DMS 273 (cell line): ENCODE measurements around the gene KCNE2.
"Not testable (repeated sequence)": the region's sequence is repeated elsewhere in the genome, so short reads cannot be mapped to it uniquely, and the experiment has no call there.

ENCODE experiments used
- DNase-seq: peaks from one replicate; lab custom pipeline; 2025; ENCODE audit not compliant: unreplicated experiment; lab: John Stamatoyannopoulos, UW

Gene KCNE2

GRCh38 chr21:34352556-34352955 is 11.2 kb upstream of the KCNE2 start:
- DNase-seq = no peak

GRCh38 chr21:34353182-34353581 is 10.6 kb upstream of the KCNE2 start:
- no peak for DNase-seq

DNA sequence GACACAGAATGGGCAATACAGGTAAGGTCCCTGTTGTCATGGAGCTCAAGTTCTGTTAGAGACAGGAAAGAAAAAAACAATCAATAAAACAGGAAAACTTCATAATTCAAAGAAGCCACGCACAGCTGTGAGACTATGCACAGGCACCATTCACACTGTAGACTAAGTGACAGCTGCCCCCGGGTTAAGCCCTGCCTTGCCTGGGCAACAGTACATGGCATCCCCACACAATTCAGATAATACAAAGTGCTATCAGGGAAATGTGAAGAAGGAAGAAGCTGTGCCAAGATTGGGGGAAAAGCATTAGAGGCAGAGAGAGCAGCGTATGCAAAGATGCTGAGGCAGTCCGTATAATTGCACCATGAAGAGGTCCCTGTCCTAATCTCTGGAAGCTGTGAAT is 9.0 kb upstream of the KCNE2 start:
- DNase-seq = no peak

DNA sequence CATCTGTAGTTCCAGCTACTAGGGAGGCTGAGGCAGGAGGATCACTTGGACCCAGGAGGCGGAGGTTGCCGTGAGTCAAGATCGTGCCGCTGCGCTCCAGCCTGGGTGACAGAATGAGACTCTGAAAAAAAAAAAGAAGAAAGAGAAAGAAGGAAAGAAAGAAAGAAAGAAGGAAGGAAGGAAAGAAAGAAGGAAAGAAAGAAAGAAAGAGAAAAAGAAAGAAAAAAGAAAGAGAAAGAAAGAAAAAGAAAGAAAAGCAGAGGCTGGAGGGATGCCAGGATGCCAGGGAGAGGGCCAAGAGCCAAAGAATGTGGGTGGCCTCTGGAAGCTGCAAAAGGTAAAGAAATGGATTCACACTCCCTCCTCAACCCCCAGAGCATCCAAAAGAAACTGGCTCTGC is 8.2 kb upstream of the KCNE2 start:
- DNase-seq = no peak

- no peak for DNase-seq
These were observed 5.9 kb upstream of the KCNE2 start for GRCh38 chr21:34357889-34358288.

GRCh38 chr21:34358866-34359265 is 4.9 kb upstream of the KCNE2 start:
- DNase-seq = no peak

DNA sequence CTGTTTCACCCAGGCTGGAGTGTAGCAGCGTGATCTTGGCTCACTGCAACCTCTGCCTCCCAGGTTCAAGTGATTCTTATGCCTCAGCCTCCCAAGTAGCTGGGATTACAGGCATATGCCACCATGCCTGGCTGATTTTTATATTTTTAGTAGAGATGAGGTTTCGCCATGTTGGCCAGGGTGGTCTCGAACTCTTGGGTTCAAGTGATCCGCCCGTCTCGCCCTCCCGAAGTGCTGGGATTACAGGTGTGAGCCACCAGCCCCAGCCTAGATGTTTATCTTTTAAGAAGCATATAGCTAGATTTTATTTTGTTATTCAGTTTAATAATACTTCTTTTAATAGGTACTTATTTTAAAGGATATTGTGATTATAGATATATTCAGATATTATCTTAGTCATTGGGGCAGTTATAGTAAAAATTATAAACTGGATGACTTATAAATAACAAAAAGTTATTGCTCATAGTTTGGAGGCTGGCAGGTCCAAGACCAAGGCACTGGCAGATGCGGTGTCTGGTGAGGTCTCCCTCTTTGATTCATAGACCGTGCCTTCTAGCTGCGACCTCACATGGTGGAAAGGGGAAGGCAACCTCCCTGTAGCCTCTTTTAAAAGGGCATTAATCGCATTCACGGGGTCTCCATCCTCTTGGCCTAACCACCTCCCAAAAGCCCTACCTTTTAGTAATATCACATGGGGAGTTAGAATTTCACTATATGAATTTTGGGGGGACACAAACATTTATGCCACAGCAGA is 3.1 kb upstream of the KCNE2 start:
- no peak for DNase-seq

- no peak for DNase-seq
These were observed 1.7 kb upstream of the KCNE2 start for GRCh38 chr21:34362136-34362444.

GRCh38 chr21:34362670-34363069 is 1.1 kb upstream of the KCNE2 start:
- DNase-seq = no peak

- no peak for DNase-seq
These were observed 1.1 kb downstream of the KCNE2 start for GRCh38 chr21:34364921-34365320.

- no peak for DNase-seq
These were observed 2.0 kb downstream of the KCNE2 start for GRCh38 chr21:34365809-34366208.

DNA sequence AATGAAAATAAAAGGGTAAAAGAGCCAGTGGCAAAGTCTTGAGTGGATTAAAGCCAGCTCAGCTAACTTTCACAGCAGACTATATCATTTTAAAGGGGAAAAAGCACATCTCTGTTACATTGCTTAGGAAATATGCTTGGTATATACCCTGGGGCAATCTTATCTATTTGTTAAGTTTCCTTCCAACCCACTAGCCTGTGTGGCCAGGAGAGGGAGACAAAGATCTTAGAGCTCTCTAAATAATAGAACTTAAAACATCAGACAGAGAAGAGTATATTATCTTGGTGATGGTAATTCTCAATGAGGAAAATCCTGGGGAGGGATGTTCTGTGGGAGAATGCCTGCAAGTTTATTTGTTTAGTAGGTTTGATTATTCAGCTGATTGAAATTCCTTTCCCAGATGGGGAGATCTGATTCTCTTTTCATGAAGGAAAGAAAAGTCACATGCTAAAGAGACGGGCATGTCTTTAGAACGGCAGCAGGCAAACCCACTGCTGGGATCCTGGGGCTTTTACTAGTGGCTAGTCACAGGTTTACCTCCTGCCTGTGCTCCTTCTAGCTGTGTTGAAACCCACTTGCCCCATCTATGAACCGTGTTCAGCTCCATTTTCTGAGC is 3.6 kb downstream of the KCNE2 start:
- DNase-seq = peak; percentile 77

DNA sequence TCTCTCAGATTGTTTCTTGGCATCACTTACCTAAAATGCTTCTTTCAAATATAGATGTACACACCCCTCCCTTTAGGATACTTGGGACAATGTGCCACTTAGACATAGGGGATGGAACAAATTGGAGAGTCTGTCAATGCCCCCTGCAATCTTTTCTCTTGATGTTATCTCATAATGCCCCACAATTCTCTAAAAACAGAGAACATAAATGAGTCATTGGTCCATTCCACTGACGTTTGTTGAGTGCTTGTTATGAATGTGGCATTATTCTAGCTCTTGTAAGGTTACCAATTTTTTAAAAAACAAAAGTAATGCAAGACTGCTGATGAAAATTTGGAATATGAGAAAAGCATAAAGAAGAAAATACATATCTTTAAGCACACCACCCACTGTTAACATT is 5.9 kb downstream of the KCNE2 start:
- DNase-seq = no peak

- DNase-seq = no peak
These were observed 8.5 kb downstream of the KCNE2 start for GRCh38 chr21:34372321-34372720.

- DNase-seq = not testable (repeated sequence)
These were observed 10.7 kb downstream of the KCNE2 start for GRCh38 chr21:34374462-34374861.

DNA sequence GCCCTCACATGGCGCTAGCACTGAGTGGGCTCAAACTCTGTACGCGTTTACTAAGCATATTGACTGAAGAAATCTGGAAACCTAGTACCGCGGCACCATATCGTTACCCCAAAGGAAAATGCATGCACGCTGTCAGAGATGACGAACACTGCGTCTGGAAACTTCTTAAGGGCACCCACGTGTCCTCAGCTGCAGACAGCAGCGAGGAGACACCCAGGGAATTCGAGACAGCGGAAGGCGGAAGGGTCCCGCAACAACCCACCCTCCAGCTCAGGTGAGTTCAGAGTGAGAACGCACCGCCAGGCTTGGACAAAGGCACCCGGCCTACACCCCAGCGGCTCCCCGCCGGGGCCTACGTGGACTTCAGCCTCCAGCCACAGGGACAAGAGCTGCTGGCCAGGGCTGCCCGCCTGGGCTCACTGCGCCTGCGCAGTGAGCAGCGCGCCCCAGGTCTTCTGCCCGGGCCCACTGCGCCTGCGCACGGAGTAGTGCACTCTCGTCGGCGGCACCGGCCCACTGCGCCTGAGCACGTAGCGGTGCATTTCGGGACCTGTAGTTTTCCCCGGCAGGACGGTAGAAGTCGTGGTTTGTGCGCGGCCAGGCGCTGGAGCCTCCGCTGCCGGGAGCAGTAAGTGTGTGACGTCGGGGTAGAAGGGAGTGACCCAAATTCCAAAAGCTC is 11.3 kb downstream of the KCNE2 start, which contains the start of gene SMIM11:
TSS of gene SMIM11 (plus strand) at position 568 of the 679 bp plus-strand sequence. CDS start 3,998 bp downstream, outside the sequence.
- not testable (repeated sequence) for DNase-seq

DNA sequence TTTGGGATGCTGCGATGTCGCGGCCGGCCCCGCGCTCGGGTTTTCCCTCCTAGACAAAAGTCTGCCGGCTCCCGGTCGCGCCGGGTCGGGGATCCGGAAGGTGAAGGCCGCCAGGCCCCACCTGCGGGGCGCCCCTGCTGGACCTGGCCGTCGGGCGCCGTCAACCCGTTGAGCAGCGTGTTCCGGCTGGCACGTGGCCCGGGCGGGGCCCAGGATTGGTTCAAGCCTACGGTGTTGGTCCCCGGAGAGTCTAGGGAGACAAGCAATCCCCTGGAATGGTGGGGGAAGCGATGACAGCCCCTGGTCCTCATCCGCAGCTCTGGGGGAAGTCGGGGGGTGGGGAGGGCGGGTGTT is 11.8 kb downstream of the KCNE2 start:
- DNase-seq = not testable (repeated sequence)

DNA sequence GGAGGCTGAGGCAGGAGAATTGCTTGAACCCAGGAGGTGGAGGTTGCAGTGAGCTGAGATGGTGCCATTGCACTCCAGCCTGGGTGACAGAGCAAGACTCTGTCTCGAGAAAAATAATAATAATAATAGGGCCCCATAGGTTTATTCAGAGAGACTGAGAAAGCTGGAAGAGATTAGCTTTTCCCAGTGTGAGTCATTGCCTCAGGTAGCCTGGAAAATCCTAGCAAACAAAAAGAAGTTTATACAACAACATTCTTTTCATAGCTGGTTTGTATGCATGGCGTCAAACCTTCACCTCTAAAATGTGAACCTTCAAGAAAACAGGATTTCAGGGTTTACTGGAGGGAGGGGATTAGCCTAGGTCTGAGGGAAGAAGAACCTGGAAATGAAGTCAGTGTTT is 19.3 kb downstream of the KCNE2 start:
- DNase-seq = not testable (repeated sequence)

DNA sequence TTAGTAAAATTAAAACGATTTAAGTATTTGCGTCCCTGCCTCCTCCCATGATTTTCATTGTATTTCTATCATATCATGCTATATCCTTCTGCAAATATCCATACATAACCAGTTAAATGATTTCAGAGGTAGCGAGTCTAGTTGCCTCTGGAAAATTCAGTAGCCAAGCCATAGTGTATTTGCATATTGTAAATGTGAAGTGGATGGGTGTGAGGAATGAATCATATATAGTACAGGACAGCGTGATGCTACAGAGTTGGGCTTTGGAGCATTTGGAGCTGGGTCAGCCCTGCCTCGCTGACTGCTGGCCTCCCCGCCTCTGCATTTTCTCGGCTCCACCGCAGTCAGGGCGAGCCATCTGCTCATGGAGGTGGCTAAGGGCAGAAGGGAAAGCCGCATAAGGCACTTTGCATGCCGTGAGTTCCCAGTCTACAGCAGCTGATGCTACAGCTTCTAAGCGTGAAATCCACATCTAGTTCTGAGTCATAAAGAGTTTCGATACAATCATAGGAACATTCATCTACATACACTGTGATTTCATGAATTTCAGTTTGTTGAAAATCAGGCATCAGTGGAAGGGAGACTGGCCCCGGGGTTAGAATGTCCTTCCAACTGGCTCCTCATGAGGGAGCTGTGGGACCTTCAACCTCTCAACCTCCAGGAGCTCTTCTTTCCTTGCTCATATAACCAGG is 20.1 kb downstream of the KCNE2 start:
- not testable (repeated sequence) for DNase-seq

GRCh38 chr21:34400522-34400921 is 36.7 kb downstream of the KCNE2 start:
- DNase-seq = not testable (repeated sequence)

- DNase-seq = not testable (repeated sequence)
These were observed 40.9 kb downstream of the KCNE2 start for GRCh38 chr21:34404742-34405141.

DNA sequence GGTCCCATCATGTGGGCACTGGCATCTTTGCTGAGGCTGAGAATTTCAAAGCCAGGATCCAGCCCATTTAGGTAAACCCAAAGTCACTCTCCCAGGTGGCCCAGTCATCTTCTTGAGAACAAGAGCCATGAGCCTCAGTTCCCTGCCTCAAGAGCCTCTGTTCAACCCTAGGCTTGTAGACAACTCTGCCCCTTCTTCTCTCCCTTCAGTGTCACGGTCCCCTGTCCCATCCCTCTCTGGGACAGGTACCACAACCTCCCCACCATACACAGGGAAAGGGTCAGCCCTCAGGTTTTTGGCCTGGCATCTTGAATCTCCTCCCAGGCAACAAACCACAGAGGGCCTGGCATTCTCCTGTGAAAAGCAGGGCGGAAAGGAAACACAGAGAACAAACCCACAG is 41.9 kb downstream of the KCNE2 start:
- DNase-seq = not testable (repeated sequence)
